ENCODE measurements around the gene VMP1.
"Not testable (repeated sequence)": the region's sequence is repeated elsewhere in the genome, so short reads cannot be mapped to it uniquely, and the experiment has no call there.

The VMP1 gene

DNA sequence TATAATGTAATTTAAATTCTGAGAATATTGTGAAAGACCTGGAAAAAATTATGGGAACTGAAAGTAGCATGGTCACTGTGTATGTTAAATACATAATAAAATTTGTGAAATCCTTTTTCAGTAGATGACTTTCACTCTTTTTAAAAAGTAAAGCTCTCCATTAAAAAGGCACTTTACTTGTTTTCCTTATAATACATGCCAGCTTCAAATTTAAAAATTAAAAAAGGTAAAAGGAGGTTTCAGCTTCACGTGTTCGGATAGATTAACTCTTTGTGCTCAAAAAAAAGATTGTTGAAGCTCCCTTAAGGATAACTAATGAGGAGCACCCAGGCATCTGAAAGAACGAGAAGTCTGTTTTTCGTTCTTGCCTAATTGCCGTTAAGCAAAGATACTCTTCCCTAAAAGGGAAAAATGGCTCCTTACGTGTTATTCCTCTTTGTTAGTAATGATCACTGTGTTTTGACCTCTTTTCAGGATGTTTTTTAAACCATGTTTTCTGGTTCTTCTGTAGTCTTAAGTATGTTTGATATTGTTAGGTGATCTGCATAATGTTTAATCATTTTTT lies 97.5 kb downstream of the VMP1 start:
- Histone ChIP-seq H3K9me3 (no peaks in the 10 kb centered on the region), H3K27me3 (no peaks in the 10 kb centered on the region), H3K4me3 (peak overlapping the region; percentile 7 to 32), H3K36me3 (peaks cover 0 to 1% (median 0%) of the 10 kb centered on the region in 3 donors), H3K4me1 (peaks cover 0 to 34% (median 1%) of the 10 kb centered on the region in 4 donors), H3K27ac (peak overlapping the region; percentile 50)
- TF ChIP-seq, protein P1, sequence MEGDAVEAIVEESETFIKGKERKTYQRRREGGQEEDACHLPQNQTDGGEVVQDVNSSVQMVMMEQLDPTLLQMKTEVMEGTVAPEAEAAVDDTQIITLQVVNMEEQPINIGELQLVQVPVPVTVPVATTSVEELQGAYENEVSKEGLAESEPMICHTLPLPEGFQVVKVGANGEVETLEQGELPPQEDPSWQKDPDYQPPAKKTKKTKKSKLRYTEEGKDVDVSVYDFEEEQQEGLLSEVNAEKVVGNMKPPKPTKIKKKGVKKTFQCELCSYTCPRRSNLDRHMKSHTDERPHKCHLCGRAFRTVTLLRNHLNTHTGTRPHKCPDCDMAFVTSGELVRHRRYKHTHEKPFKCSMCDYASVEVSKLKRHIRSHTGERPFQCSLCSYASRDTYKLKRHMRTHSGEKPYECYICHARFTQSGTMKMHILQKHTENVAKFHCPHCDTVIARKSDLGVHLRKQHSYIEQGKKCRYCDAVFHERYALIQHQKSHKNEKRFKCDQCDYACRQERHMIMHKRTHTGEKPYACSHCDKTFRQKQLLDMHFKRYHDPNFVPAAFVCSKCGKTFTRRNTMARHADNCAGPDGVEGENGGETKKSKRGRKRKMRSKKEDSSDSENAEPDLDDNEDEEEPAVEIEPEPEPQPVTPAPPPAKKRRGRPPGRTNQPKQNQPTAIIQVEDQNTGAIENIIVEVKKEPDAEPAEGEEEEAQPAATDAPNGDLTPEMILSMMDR (IDR thresholded peaks at IDR 0.05), result no peak
- intact Hi-C loops (cut with DNase I; ENCODE audit: low total_unique reads), result no loop called here
- no peak for DNase-seq

DNA sequence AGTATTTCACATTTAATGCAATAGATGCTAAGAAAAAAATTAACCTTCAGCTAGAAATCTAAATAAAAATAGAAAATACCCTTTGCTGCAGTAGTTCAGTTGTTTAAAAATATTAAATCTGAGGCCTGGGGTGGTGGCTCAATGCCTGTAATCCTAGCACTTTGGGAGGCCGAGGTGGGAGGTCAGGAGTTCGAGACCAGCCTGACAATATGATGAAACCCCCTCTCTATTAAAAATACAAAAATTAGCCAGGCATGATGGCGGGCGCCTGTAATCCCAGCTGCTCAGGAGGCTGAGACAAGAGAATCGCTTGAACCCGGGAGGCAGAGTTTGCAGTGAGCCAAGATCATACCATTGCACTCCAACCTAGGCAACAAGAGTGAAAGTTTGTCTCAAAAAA lies 98.9 kb downstream of the VMP1 start:
- Histone ChIP-seq H3K27ac (peak overlapping the region in 1 of 2 donors; percentile 50), H3K4me1 (peaks cover 0 to 34% (median 1%) of the 10 kb centered on the region in 4 donors)
- H3K4me3 ChIP-seq; intact Hi-C loops (cut with DNase I; ENCODE audit: low total_unique reads); H3K36me3 ChIP-seq; H3K9me3 ChIP-seq; H3K27me3 ChIP-seq: not testable (repeated sequence)
- peak in 1 of 2 donors; percentile 39 for DNase-seq

DNA sequence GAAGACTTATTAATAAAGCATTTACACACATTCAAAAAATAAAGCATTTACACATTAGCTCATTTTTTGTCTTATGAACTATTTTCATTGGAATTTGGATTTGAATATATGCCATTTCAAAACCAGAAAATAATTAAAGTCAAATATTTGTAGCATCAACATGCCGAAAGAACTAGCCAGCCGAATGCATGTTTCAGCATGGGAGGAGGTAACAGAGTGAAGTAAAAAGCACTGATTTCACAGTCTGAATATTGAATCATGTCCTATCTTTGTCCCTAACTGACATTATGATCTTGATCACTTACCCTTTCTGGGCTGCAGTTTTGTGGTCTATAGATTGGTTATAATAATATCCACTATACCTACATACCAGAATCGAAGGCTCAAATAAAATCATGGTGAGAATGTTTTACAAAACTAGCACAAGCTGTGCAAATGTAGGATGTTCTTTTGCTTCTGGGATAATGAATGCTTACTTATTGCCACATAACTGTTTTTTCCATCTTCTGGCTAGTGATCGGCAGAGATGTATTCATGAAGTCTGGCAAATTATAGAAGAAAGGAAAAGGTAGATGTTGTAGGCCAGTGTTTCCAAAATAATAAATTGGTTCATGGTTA lies 100.5 kb downstream of the VMP1 start:
- Histone ChIP-seq H3K4me1 (peaks cover 0 to 34% (median 1%) of the 10 kb centered on the region in 4 donors), H3K4me3 (peak overlapping the region in 1 of 2 donors; percentile 11), H3K27ac (peak overlapping the region; percentile 50 to 55), H3K9me3 (no peaks in the 10 kb centered on the region), H3K36me3 (peaks cover 0 to 5% (median 0%) of the 10 kb centered on the region in 3 donors), H3K27me3 (no peaks in the 10 kb centered on the region)
- intact Hi-C loops (cut with DNase I; ENCODE audit: low total_unique reads), result no loop called here
- TF ChIP-seq, protein P1 (IDR thresholded peaks at IDR 0.05), result no peak
- DNase-seq, result no peak

DNA sequence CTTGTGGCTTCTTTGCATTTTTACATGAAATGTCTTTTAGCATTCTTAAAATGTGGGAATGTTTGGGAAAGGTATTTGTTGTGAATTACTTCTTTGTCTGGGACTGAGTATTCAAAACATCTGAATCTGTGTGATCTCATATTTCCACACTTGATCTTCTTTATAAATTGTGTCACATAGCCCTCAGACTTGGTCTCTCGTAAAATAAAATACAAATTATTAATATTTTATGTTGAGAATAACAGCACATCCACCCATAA lies 103.4 kb downstream of the VMP1 start:
- Histone ChIP-seq H3K27ac (no peak overlapping the region), H3K36me3 (peaks cover 0 to 12% (median 0%) of the 10 kb centered on the region in 3 donors)
- TF ChIP-seq, protein P1 (IDR thresholded peaks at IDR 0.05), result no peak

DNA sequence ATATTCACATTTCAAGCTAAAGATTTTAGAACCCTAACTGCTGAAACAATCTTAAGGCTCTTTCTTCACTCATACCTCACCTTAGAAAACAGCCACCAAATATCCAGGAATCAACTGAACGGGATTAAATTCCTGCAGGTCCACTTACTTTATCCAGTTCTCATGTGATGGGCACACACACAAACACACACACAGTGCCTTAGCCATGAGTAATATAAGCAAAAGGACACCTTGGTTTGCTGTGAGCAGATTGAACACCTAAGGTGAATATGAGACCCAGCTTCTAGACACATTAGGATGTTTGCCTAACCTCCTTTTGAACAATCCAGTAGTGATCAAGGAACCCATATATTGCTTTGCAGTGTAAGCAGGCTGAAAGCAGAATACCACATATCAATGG lies 103.8 kb downstream of the VMP1 start:
- no peaks in the 10 kb centered on the region for H3K9me3 ChIP-seq
- peaks cover 0 to 22% (median 0%) of the 10 kb centered on the region in 4 donors for H3K4me1 ChIP-seq
- intact Hi-C loops (cut with DNase I; ENCODE audit: low total_unique reads), result no loop called here
- TF ChIP-seq, protein P1 (IDR thresholded peaks at IDR 0.05), result no peak
- no peak overlapping the region for H3K27ac ChIP-seq
- H3K4me3 ChIP-seq, result no peak overlapping the region
- H3K36me3 ChIP-seq, result peaks cover 0 to 12% (median 0%) of the 10 kb centered on the region in 3 donors
- no peak for DNase-seq
- H3K27me3 ChIP-seq, result no peaks in the 10 kb centered on the region

More for the DNA sequence above, 103.4 kb downstream of the VMP1 start:
- DNase-seq, result no peak
- no peaks in the 10 kb centered on the region for H3K27me3 ChIP-seq
- H3K4me1 ChIP-seq, result peaks cover 0 to 24% (median 0%) of the 10 kb centered on the region in 4 donors
- H3K4me3 ChIP-seq, result no peak overlapping the region
- intact Hi-C loops (cut with DNase I; ENCODE audit: low total_unique reads), result no loop called here
- H3K9me3 ChIP-seq, result no peaks in the 10 kb centered on the region

DNA sequence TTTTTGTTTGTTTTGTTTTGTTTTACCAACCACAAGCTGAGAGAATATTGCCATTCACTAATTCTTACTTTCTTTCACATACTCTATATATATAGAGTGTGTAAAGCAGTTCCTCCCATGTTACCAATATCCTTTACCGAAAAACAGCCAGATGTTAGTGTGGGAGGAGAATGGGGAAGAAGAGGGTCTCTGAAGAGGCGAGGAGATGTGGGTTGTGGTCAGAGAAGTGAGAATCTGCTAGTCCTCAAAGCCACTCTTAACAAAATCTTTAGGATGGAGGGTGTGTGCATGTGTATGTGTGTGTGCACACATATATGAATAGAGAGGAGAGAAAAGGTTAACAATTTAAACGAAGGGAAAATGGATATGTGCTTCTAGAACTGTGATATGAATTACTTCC lies 104.7 kb downstream of the VMP1 start:
- TF ChIP-seq, protein P1 (IDR thresholded peaks at IDR 0.05), result no peak
- intact Hi-C loops (cut with DNase I; ENCODE audit: low total_unique reads), result no loop called here
- DNase-seq, result no peak
- no peaks in the 10 kb centered on the region for H3K9me3 ChIP-seq
- H3K27ac ChIP-seq, result no peak overlapping the region
- H3K36me3 ChIP-seq, result peaks cover 0 to 12% (median 0%) of the 10 kb centered on the region in 3 donors
- H3K4me1 ChIP-seq, result peaks cover 0 to 18% (median 0%) of the 10 kb centered on the region in 4 donors
- H3K4me3 ChIP-seq, result no peak overlapping the region
- H3K27me3 ChIP-seq, result no peaks in the 10 kb centered on the region

Measured in tibial artery (tissue), 4 donors.